GM12878 (cell line): ENCODE measurements around the gene ITCH. TPM values are rescaled to one million over a fixed set of nuclear protein-coding genes. Genes with fewer than 3 reads are reported as not detected.

Source experiments
- ATAC-seq: fragments of 200-7000 bp; cut with Tn5 transposase; 3 replicates; pipeline ENCODE4 v1.9.1; 2020; ENCODE audit warnings: mild to moderate bottlenecking, moderate library complexity
- BruUV-seq: library from RNA; stranded (reverse); fragments of 400-500 nt; replicated peaks from 2 replicates; lab custom pipeline; 2021; lab: Mats Ljungman, UMichigan
- CTCF ChIA-PET: fragments of 300-600 bp; sonication (Branson Sonifier 250); formaldehyde crosslinking; extraction: SDS; loops from one replicate; lab custom pipeline; 2021; ENCODE audit warnings: inconsistent platforms; lab: Yijun Ruan, JAX
- POLR2A ChIA-PET: fragments of 350-600 bp; formaldehyde crosslinking; extraction: SDS; loops from one replicate; lab custom pipeline; 2021; ENCODE audit warnings: inconsistent platforms; lab: Charles Lee
- RAD21 ChIA-PET: fragments of 300-600 bp; sonication (Branson Sonifier 250); formaldehyde crosslinking; loops from one replicate; lab custom pipeline; 2023; ENCODE audit warnings: antibody characterized with exemption; ENCODE audit not compliant: unreplicated experiment; lab: Charles Lee
- SMC1A ChIA-PET: fragments of 300-600 bp; sonication (Branson Sonifier 250); formaldehyde crosslinking; loops from one replicate; lab custom pipeline; 2023; ENCODE audit not compliant: unreplicated experiment, uncharacterized antibody; lab: Charles Lee
- DNase-seq: peaks from one replicate; pipeline ENCODE4 v3.0.0-alpha.2; 2011; ENCODE audit warnings: low read depth, low spot score
- FAIRE-seq: peaks from 3 replicates; lab custom pipeline; 2011; peaks lifted over from hg19 to GRCh38; lab: Jason Lieb, UNC
- H2AFZ ChIP-seq: 2 replicates; pipeline ENCODE4 v1.6.0; 2011; ENCODE audit warnings: low read depth, low read length, control low read depth; ENCODE audit not compliant: control insufficient read depth
- H3K27ac ChIP-seq: 2 replicates; pipeline ENCODE4 v1.5.1; 2011; ENCODE audit warnings: control low read depth; ENCODE audit not compliant: control insufficient read depth, insufficient read depth
- H3K27me3 ChIP-seq, 2 experiments: replicated peaks in 1 of 2; 2 replicates each; pipeline versions ENCODE4 v1.6.0 to v1.6.1; 2011; ENCODE audit warnings: low read length in 1 of 2; ENCODE audit not compliant: control insufficient read depth in 2 of 2, insufficient read depth in 2 of 2
- H3K36me3 ChIP-seq, 2 experiments: 2 replicates each; pipeline ENCODE4 v1.5.1; 2011; ENCODE audit warnings: low read length in 1 of 2; ENCODE audit not compliant: control insufficient read depth in 2 of 2, insufficient read depth in 2 of 2
- H3K4me1 ChIP-seq: 2 replicates; pipeline ENCODE4 v1.6.1; 2011; ENCODE audit warnings: mild to moderate bottlenecking, low read length, moderate library complexity, mixed read lengths; ENCODE audit not compliant: control insufficient read depth, insufficient read depth
- H3K4me2 ChIP-seq: 2 replicates; pipeline ENCODE4 v1.6.0; 2011; ENCODE audit warnings: control low read depth; ENCODE audit not compliant: control insufficient read depth, insufficient read depth
- H3K4me3 ChIP-seq: fragments of 200-600 bp; sonication (generic); 2 replicates; pipeline ENCODE4 v1.5.1; 2016
- H3K79me2 ChIP-seq: 2 replicates; pipeline ENCODE4 v1.6.0; 2011; ENCODE audit warnings: low read length; ENCODE audit not compliant: control insufficient read depth, insufficient read depth
- H3K9ac ChIP-seq: 2 replicates; pipeline ENCODE4 v1.8.0; 2011; ENCODE audit warnings: low read length, control low read depth, mixed read lengths; ENCODE audit not compliant: control insufficient read depth, insufficient read depth
- H3K9me3 ChIP-seq: replicated peaks from 3 replicates; pipeline ENCODE4 v1.5.1; 2011; ENCODE audit warnings: mild to moderate bottlenecking, low read length; ENCODE audit not compliant: control insufficient read depth, insufficient read depth
- H4K20me1 ChIP-seq: 2 replicates; pipeline ENCODE4 v1.6.0; 2011; ENCODE audit not compliant: control insufficient read depth, insufficient read depth
- EGR1 ChIP-seq, 2 experiments: IDR thresholded peaks; 1 replicate in 1 of 2; 2 replicates in 1 of 2; pipeline ENCODE4 v1.6.1; 2011 to 2012; ENCODE audit warnings: low read depth in 2 of 2, low read length in 2 of 2, borderline replicate concordance in 1 of 2, mild to moderate bottlenecking in 1 of 2, moderate library complexity in 1 of 2
- IKZF2 ChIP-seq, 2 experiments: fragments of 450-650 bp; IDR thresholded peaks; 2 replicates each; pipeline ENCODE4 v1.6.1; 2017; ENCODE audit warnings: mild to moderate bottlenecking in 2 of 2, moderate library complexity in 2 of 2
- NFIC ChIP-seq: IDR thresholded peaks from 2 replicates; pipeline ENCODE4 v1.6.1; 2012; ENCODE audit warnings: low read depth, mild to moderate bottlenecking, inconsistent platforms, low read length, moderate library complexity
- PML ChIP-seq: IDR thresholded peaks from 2 replicates; pipeline ENCODE4 v1.6.1; 2012; ENCODE audit warnings: low read length, inconsistent platforms
- POU2F2 ChIP-seq: IDR thresholded peaks from 3 replicates; pipeline ENCODE4 v1.6.1; 2011; ENCODE audit warnings: low read depth, mild to moderate bottlenecking, low read length, borderline replicate concordance
- RAD51 ChIP-seq: fragments of 450-650 bp; IDR thresholded peaks from 2 replicates; pipeline ENCODE4 v1.6.1; 2016; ENCODE audit warnings: moderate library complexity, mild to moderate bottlenecking, inconsistent platforms
- RFX5 ChIP-seq: IDR thresholded peaks from 2 replicates; pipeline ENCODE4 v1.6.1; 2011; ENCODE audit warnings: low read depth, low read length, improper control_type of control experiment
- SPI1 ChIP-seq: IDR thresholded peaks from 2 replicates; pipeline ENCODE4 v1.6.1; 2011; ENCODE audit warnings: low read depth, mild to moderate bottlenecking, low read length, moderate library complexity, borderline replicate concordance; ENCODE audit not compliant: insufficient read depth
- ZNF622 ChIP-seq: fragments of 450-650 bp; IDR thresholded peaks from 2 replicates; pipeline ENCODE4 v1.6.1; 2017; ENCODE audit warnings: mild to moderate bottlenecking, inconsistent platforms
- WGBS: methylation state at CpG from one replicate; pipeline ENCODE4 v1.1.6; 2016; ENCODE audit warnings: low lambda C conversion rate; ENCODE audit not compliant: insufficient replicate concordance, insufficient coverage; ENCODE audit errors: missing lambda C conversion rate; 5-methylcytosine and 5-hydroxymethylcytosine counted together
- in situ Hi-C: fragments of 300-500 bp; cut with MboI; formaldehyde crosslinking; loops from 9 replicates; pipeline ENCODE4 v1.14.3; 2018; ENCODE audit warnings: mixed read lengths
- intact Hi-C: fragments of 100-400 bp; cut with micrococcal nuclease; formaldehyde crosslinking; loops from one replicate; pipeline ENCODE4 v1.14.2; 2022; ENCODE audit not compliant: unreplicated experiment
- polyA plus RNA-seq, 11 experiments: library from polyadenylated mRNA; depleted of rRNA in 4 of 11; unstranded in 6 of 11; stranded (reverse) in 5 of 11; fragments of >200 nt; fragmentation: Nextera tagmentation in 4 of 11; fragmentation: Illumina TruSeq in 1 of 11; extraction: Ambion mirVana in 4 of 11; extraction: Trizol in 1 of 11; gene quantifications; 1 replicate in 1 of 11; 2 replicates in 10 of 11; pipeline versions ENCODE4 v1.2.1 to v1.2.3, GENCODE V29; 2011 to 2016; ENCODE audit warnings: inconsistent platforms in 2 of 11, missing spikeins in 2 of 11, low read depth in 1 of 11
- total RNA-seq, 4 experiments: library from RNA; depleted of rRNA in 3 of 4; stranded (reverse); fragments of >200 nt in 3 of 4; fragmentation: Illumina TruSeq in 1 of 4; extraction: Trizol in 1 of 4; gene quantifications; 2 replicates each; pipeline versions ENCODE4 v1.2.1 to v1.2.3, GENCODE V29; 2013 to 2021
- TF ChIP-seq, protein P1 (sequence below): fragments of 450-650 bp; IDR thresholded peaks from 2 replicates; pipeline ENCODE4 v1.6.1; 2017; ENCODE audit warnings: borderline replicate concordance
- TF ChIP-seq, protein P2 (sequence below): IDR thresholded peaks from 2 replicates; pipeline ENCODE4 v1.6.1; 2011; ENCODE audit warnings: low read depth, mild to moderate bottlenecking, low read length, moderate library complexity, borderline replicate concordance; ENCODE audit errors: extremely low read depth
- TF ChIP-seq, protein P3 (sequence below): fragments of 450-650 bp; IDR thresholded peaks from 2 replicates; pipeline ENCODE4 v1.6.1; 2017; ENCODE audit warnings: mild to moderate bottlenecking

ITCH gene
- total and polyA plus RNA-seq, 10 of the 15 experiments (the other 5 are each of a cell fraction or from before 2014, with no cell fraction given): 7.5 to 46.1 (median 21.5) TPM

DNA sequence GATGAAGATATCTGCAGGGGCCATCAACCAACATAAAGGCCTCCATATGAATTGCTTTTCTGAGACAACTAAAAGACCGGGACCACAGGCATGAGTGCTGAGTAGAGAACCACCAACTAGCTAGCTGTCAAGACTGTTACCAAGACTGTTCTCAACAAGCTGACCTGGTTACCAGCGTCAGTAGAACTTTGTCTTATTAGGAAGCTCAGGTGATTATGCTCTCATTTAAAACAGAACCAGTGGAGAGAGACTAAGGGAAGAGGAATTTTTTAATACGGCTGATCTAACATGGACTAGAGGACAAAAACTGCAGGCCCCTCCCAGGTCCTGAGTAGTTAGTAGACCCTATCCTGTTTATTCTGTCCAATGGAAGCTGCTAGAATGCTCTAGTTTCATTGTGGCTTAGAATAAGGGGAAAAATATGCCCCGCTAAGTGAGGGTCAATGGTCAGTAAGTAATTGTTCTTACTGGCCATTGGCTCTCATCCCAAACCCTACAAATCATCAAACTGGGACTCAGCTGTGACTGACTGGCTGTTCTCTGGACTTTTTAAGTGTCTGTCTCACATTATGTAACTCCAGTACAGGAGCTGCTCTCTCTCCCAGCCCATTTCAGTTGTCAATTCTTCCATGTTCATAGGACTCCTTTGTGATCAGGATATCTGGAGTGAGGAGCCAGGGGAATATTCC is 149.3 kb downstream of the ITCH start:
- H3K27me3 ChIP-seq: no peaks in the 10 kb centered on the region
- CTCF ChIA-PET: interaction anchor here (0.6 to 2.1 kb wide), 4 partner anchors 10 to 257 kb away, joined by 3 to 13 read pairs (median 8); no protein-coding TSS in a partner anchor
- H3K9ac ChIP-seq: no peak overlapping the region
- RAD21 ChIA-PET: interaction anchor here (0.5 to 1.2 kb wide), 3 partner anchors 39 to 257 kb away, joined by 3 to 4 read pairs (median 3); no protein-coding TSS in a partner anchor
- H3K4me3 ChIP-seq: no peak overlapping the region
- no peak overlapping the region for H2AFZ ChIP-seq
- no peaks in the 10 kb centered on the region for H3K9me3 ChIP-seq
- no peaks in the 10 kb centered on the region for H4K20me1 ChIP-seq
- no peak for DNase-seq
- intact Hi-C loops: no loop called here
- TF ChIP-seq RAD51: no peak
- TF ChIP-seq RFX5: no peak
- no peak for TF ChIP-seq SPI1
- no peak for TF ChIP-seq ZNF622
- no peak for TF ChIP-seq POU2F2
- TF ChIP-seq, protein P1, sequence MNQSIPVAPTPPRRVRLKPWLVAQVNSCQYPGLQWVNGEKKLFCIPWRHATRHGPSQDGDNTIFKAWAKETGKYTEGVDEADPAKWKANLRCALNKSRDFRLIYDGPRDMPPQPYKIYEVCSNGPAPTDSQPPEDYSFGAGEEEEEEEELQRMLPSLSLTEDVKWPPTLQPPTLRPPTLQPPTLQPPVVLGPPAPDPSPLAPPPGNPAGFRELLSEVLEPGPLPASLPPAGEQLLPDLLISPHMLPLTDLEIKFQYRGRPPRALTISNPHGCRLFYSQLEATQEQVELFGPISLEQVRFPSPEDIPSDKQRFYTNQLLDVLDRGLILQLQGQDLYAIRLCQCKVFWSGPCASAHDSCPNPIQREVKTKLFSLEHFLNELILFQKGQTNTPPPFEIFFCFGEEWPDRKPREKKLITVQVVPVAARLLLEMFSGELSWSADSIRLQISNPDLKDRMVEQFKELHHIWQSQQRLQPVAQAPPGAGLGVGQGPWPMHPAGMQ: no peak
- TF ChIP-seq, protein P2, sequence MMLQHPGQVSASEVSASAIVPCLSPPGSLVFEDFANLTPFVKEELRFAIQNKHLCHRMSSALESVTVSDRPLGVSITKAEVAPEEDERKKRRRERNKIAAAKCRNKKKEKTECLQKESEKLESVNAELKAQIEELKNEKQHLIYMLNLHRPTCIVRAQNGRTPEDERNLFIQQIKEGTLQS: no peak
- no peak for TF ChIP-seq IKZF2 (IDR thresholded peaks at IDR 0.05)
- TF ChIP-seq PML: no peak
- TF ChIP-seq NFIC: no peak
- TF ChIP-seq EGR1 (IDR thresholded peaks at IDR 0.05; ENCODE audit: borderline replicate concordance in 1 of 2, low read depth in 2 of 2, low read length in 2 of 2): no peak
- TF ChIP-seq, protein P3, sequence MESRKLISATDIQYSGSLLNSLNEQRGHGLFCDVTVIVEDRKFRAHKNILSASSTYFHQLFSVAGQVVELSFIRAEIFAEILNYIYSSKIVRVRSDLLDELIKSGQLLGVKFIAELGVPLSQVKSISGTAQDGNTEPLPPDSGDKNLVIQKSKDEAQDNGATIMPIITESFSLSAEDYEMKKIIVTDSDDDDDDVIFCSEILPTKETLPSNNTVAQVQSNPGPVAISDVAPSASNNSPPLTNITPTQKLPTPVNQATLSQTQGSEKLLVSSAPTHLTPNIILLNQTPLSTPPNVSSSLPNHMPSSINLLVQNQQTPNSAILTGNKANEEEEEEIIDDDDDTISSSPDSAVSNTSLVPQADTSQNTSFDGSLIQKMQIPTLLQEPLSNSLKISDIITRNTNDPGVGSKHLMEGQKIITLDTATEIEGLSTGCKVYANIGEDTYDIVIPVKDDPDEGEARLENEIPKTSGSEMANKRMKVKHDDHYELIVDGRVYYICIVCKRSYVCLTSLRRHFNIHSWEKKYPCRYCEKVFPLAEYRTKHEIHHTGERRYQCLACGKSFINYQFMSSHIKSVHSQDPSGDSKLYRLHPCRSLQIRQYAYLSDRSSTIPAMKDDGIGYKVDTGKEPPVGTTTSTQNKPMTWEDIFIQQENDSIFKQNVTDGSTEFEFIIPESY: no peak
- in situ Hi-C loops: no loop called here
- no TSS peak for BruUV-seq
- WGBS: 88% methylated on average over 4 of the region's 4 CpGs
- H3K4me1 ChIP-seq: peaks cover 3% of the 10 kb centered on the region; the same call in 1 of the 2 replicates
- H3K27ac ChIP-seq: no peak overlapping the region
- POLR2A ChIA-PET: interaction anchor here (0.5 to 0.6 kb wide), 4 partner anchors 98 to 160 kb away, joined by 4 to 6 read pairs (median 5); no protein-coding TSS in a partner anchor
- no peak for FAIRE-seq
- H3K36me3 ChIP-seq: peaks cover 0 to 7% of the 10 kb centered on the region in 2 experiments; a peak in 1 of 4 replicates
- peaks cover 11% of the 10 kb centered on the region for H3K79me2 ChIP-seq
- no peak for ATAC-seq
- H3K4me2 ChIP-seq: no peak overlapping the region
- SMC1A ChIA-PET: interaction anchor here (0.6 to 1.5 kb wide), 3 partner anchors 75 to 213 kb away, joined by 3 to 6 read pairs (median 3); no protein-coding TSS in a partner anchor
